DMS 273 (cell line): ENCODE measurements around the gene GABBR2.

Experiments
- DNase-seq: peaks from one replicate; lab custom pipeline; 2025; ENCODE audit not compliant: unreplicated experiment; lab: John Stamatoyannopoulos, UW

The GABBR2 gene

GRCh38 chr9:98359569-98359968 is 349.2 kb downstream of the GABBR2 start:
- no peak for DNase-seq

DNA sequence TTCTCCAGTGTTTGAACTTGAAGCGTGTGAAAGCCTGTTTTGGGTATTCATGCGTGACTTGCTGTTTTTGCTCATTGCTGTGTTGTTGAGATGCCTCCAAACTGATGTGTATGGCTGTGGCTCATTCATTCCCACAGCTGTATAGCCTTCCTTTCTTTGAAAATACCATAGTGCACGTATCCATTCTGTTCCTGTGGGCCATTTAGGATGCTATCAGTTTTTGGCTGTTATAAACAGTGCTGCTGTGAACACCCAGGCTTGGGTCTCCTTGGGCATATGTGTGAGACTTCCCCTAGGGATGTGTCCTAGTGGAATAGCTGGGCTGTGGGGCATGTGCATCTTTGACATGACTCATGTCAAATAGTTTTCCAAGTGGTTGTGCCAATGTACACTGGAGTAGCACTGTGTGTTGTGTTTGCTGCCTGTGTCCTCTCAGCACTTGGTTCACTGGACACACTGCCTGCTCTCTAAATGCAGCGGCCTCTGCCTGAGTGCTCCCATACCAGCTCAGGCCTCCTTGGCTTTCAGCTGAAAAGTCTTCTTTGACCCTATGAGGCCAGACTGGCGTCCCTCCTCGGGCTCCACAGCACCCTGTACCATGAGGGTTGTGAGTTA is 350.7 kb downstream of the GABBR2 start:
- DNase-seq, result no peak

- no peak for DNase-seq
These were observed 351.6 kb downstream of the GABBR2 start for GRCh38 chr9:98356953-98357690.

- no peak for DNase-seq
These were observed 352.4 kb downstream of the GABBR2 start for GRCh38 chr9:98356326-98356725.

GRCh38 chr9:98351370-98351769 is 357.4 kb downstream of the GABBR2 start:
- DNase-seq, result no peak

- no peak for DNase-seq
These were observed 361.1 kb downstream of the GABBR2 start for GRCh38 chr9:98347642-98348041.

DNA sequence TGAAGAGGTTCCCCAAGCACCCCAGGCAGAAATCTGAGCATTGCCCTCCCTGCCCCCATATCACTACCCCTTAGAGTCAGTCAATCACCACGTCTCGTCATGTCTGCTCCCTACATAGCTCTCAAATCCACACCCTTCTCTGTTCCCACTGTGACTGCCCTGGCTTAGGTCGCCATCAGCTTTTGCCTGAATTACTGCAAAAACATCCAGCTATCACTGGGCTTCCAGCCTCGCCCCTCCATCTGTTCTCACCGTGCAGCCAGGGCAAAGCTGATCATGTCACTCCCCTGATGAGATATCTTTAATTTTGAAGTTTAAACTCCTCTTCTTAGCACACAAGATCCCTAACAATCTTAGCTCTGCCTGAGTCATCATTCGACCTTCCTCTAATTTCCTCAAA is 363.7 kb downstream of the GABBR2 start:
- peak; percentile 53 for DNase-seq

- DNase-seq, result no peak
These were observed 364.2 kb downstream of the GABBR2 start for GRCh38 chr9:98344581-98344980.

GRCh38 chr9:98342820-98343210 is 365.9 kb downstream of the GABBR2 start:
- DNase-seq, result peak; percentile 58

DNA sequence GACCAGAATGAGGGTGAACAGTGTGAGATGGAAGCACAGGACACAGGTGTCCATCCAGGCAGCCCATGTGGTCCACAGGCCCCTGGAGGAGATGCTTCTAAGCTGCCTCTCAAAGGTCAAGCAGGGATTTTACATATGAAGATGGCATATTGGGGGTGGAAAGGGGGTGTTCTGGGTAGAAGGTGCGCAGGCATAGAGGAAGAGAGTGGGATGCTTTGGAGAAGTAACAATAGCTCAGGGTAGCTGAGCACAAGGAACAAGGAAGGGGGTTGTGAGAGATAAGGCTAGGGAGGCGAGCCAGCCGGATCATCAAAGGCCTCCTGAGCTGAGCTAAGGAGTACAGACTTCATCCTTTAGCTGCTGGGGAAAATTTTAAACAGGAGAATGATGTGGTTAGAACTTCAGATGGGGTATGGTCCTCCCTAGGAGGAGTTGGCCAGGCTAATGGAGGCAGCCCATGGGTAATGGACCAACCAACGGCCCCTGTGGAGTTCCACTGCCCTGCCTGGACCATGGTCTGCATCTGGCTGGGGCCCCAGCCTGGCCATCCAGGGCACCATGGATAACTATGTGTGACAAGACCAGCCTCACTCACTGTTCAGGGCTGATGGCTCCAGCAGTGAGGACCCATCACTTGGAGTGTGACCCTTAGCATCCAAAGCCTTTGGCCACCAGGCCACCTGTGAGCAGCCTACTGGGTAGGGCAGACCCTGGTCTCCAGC is 366.5 kb downstream of the GABBR2 start:
- peak; percentile 65 for DNase-seq

DNA sequence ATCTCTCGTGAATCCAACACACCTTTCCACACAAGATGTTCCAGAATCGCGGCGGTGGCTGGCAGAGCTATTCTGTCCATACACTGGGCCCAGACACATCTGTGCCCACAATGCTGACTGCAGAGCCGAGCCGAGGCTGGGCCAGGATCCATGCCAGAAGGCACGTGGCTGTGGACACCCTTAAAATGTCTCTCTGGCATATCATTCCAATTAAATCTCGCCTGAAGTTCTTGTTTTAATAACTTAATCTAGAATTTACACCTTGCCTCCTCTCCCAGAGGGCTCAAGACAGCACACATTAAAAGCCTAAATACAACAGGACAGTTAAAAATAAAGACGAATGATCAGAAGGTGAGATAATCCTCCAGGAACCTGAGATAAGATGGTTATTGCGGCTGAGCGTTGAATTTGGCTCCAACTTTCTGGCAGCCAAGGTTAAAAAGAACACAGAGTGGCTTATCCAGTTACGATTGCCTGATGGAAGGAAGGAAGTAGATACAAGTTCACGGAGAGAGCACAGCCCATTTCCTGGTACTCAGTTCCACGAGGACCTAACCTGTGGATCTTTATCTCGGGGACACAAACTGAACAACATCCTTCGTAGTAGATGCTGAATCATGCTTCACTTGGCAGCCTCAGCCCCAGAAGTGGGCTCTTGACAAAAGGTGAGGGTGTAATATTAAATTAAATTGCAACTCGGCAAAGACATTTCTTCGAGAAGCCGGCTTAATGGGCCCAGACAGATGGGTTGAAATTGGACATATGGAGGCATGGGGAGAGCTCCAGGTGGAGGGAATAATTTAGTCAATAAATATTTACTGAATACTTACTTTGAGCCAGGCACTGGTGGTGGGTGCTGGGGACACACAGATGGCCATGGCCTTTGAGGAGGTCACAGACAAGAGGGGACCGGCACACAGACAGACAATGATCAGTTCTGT is 367.3 kb downstream of the GABBR2 start:
- peak; percentile 94 for DNase-seq

GRCh38 chr9:98339987-98340800 is 368.5 kb downstream of the GABBR2 start:
- DNase-seq, result no peak

- no peak for DNase-seq
These were observed 373.1 kb downstream of the GABBR2 start for GRCh38 chr9:98335661-98336060.

- no peak for DNase-seq
These were observed 373.9 kb downstream of the GABBR2 start for GRCh38 chr9:98334796-98335195.

GRCh38 chr9:98333703-98334582 is 374.8 kb downstream of the GABBR2 start:
- DNase-seq, result peak; percentile 17

GRCh38 chr9:98332405-98332831 is 376.3 kb downstream of the GABBR2 start:
- no peak for DNase-seq

- DNase-seq, result no peak
These were observed 377.0 kb downstream of the GABBR2 start for GRCh38 chr9:98331536-98332259.

- no peak for DNase-seq
These were observed 377.9 kb downstream of the GABBR2 start for GRCh38 chr9:98330831-98331230.
